Mesenchymal stem cell (in vitro differentiated cells and primary cell): ENCODE results near the gene PPP6C.
A peak's percentile ranks its signal among the peaks of the same experiment; 100 is the strongest.

ENCODE experiments used
- DNase-seq: peaks from one replicate; pipeline ENCODE4 v3.0.0-alpha.2; 2013
- H2AFZ ChIP-seq: one replicate; pipeline ENCODE4 v1.6.1; 2013; ENCODE audit warnings: low read depth, mild to moderate bottlenecking, control low read depth, inconsistent platforms, low read length, moderate library complexity
- H2AK5ac ChIP-seq: 2 replicates; pipeline ENCODE4 v1.6.1; 2013; ENCODE audit warnings: low read length, moderate library complexity, mild to moderate bottlenecking, inconsistent platforms; ENCODE audit not compliant: severe bottlenecking
- H2BK120ac ChIP-seq: one replicate; pipeline ENCODE4 v1.6.1; 2013; ENCODE audit warnings: low read depth, mild to moderate bottlenecking, inconsistent platforms, low read length, moderate library complexity
- H2BK12ac ChIP-seq, 2 experiments: one replicate each; pipeline ENCODE4 v1.6.1; 2013; ENCODE audit warnings: inconsistent platforms in 2 of 2, low read length in 2 of 2, mild to moderate bottlenecking in 2 of 2, moderate library complexity in 2 of 2, control low read depth in 1 of 2
- H2BK15ac ChIP-seq: one replicate; pipeline ENCODE4 v1.6.1; 2013; ENCODE audit warnings: mild to moderate bottlenecking, low read depth, inconsistent platforms; ENCODE audit not compliant: poor library complexity, severe bottlenecking
- H2BK5ac ChIP-seq: 2 replicates; pipeline ENCODE4 v1.6.1; 2013; ENCODE audit warnings: low read depth, mild to moderate bottlenecking, low read length, control low read depth, inconsistent platforms; ENCODE audit not compliant: poor library complexity, severe bottlenecking
- H3K14ac ChIP-seq, 2 experiments: one replicate each; pipeline ENCODE4 v1.6.1; 2013; ENCODE audit warnings: inconsistent platforms in 2 of 2, low read length in 2 of 2, control low read depth in 1 of 2, mild to moderate bottlenecking in 1 of 2, moderate library complexity in 1 of 2
- H3K18ac ChIP-seq, 2 experiments: one replicate each; pipeline ENCODE4 v1.6.1; 2013; ENCODE audit warnings: inconsistent platforms in 2 of 2, low read length in 2 of 2, control low read depth in 1 of 2, low read depth in 1 of 2, mild to moderate bottlenecking in 1 of 2
- H3K23ac ChIP-seq, 2 experiments: one replicate each; pipeline ENCODE4 v1.6.1; 2013; ENCODE audit warnings: inconsistent platforms in 2 of 2, low read length in 2 of 2, mild to moderate bottlenecking in 2 of 2, moderate library complexity in 2 of 2, control low read depth in 1 of 2
- H3K27ac ChIP-seq: 2 replicates; pipeline ENCODE4 v1.5.1; 2013; ENCODE audit warnings: mild to moderate bottlenecking, moderate library complexity, low read length, control low read depth, inconsistent platforms; ENCODE audit not compliant: poor library complexity, severe bottlenecking
- H3K27me3 ChIP-seq, 2 experiments: 2 replicates each; pipeline versions ENCODE4 v1.6.1 to v1.7.0; 2013; ENCODE audit warnings: low read length in 2 of 2, mild to moderate bottlenecking in 2 of 2, moderate library complexity in 2 of 2, control low read depth in 1 of 2, inconsistent platforms in 1 of 2; ENCODE audit not compliant: control insufficient read depth in 1 of 2, insufficient read depth in 1 of 2
- H3K36me3 ChIP-seq, 2 experiments: 2 replicates each; pipeline versions ENCODE4 v1.6.1 to v1.7.0; 2013; ENCODE audit warnings: low read length in 2 of 2, control low read depth in 1 of 2, inconsistent platforms in 1 of 2, low read depth in 1 of 2, mild to moderate bottlenecking in 1 of 2; ENCODE audit not compliant: insufficient read depth in 2 of 2, control insufficient read depth in 1 of 2
- H3K4ac ChIP-seq, 2 experiments: one replicate each; pipeline ENCODE4 v1.6.1; 2013; ENCODE audit warnings: inconsistent platforms in 2 of 2, low read length in 2 of 2, mild to moderate bottlenecking in 2 of 2, moderate library complexity in 2 of 2, control low read depth in 1 of 2, low read depth in 1 of 2
- H3K4me1 ChIP-seq: 2 replicates; pipeline ENCODE4 v1.6.1; 2013; ENCODE audit warnings: low read depth, low read length, control low read depth; ENCODE audit not compliant: control insufficient read depth, insufficient read depth
- H3K4me2 ChIP-seq: 2 replicates; pipeline ENCODE4 v1.6.1; 2013; ENCODE audit warnings: low read length, mild to moderate bottlenecking, inconsistent platforms; ENCODE audit not compliant: poor library complexity, severe bottlenecking
- H3K4me3 ChIP-seq, 2 experiments: 2 replicates each; pipeline versions ENCODE4 v1.5.1 to v1.7.0; 2013; ENCODE audit warnings: low read length in 2 of 2, mild to moderate bottlenecking in 2 of 2, control low read depth in 1 of 2, low read depth in 1 of 2; ENCODE audit not compliant: insufficient read depth in 1 of 2
- H3K79me1 ChIP-seq: replicated peaks from 2 replicates; pipeline ENCODE4 v1.6.1; 2013; ENCODE audit warnings: mild to moderate bottlenecking, control low read depth, low read length, inconsistent platforms; ENCODE audit not compliant: poor library complexity, severe bottlenecking
- H3K9ac ChIP-seq: 2 replicates; pipeline ENCODE4 v1.7.0; 2013; ENCODE audit warnings: mild to moderate bottlenecking, low read length, moderate library complexity
- H3K9me3 ChIP-seq: 2 replicates; pipeline ENCODE4 v1.7.0; 2013; ENCODE audit warnings: mild to moderate bottlenecking, low read length; ENCODE audit not compliant: control insufficient read depth
- H4K8ac ChIP-seq: one replicate; pipeline ENCODE4 v1.6.1; 2013; ENCODE audit warnings: inconsistent platforms, mild to moderate bottlenecking, low read length, moderate library complexity
- H4K91ac ChIP-seq: one replicate; pipeline ENCODE4 v1.6.1; 2013; ENCODE audit warnings: mild to moderate bottlenecking, low read length, inconsistent platforms
- WGBS: methylation state at CpG from one replicate; pipeline ENCODE4 v1.1.7; 2013; ENCODE audit warnings: mixed read lengths; 5-methylcytosine and 5-hydroxymethylcytosine counted together

Gene PPP6C

DNA sequence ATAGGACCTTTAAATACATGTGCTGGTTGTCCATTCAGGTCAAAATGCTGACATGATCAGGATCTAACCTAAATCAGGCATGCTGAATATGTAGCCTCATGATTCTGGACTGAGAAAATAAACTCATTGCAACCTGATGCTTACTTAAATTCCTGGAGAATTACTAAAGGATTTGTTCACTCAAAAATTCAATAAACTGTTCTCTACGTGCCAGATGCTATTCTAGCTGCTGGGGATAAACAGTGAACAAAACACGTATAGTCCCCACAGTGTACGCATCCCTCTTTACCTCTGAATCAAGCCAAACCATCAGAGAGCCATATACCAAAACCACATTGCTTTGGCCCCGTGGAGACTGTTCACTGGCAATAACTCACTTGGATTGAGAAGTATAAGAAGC lies 52.4 kb downstream of the PPP6C start:
- Histone ChIP-seq H3K27ac (no peak overlapping the region), H2AFZ (no peak overlapping the region), H3K27me3 (no peaks in the 10 kb centered on the region), H2BK120ac (no peak overlapping the region), H4K91ac (no peak overlapping the region), H3K9ac (no peak overlapping the region), H3K36me3 (peaks cover 0 to 3% of the 10 kb centered on the region in 2 experiments), H3K4me1 (no peaks in the 10 kb centered on the region), H2AK5ac (no peak overlapping the region), H3K9me3 (no peaks in the 10 kb centered on the region), H3K79me1 (peaks cover 18% of the 10 kb centered on the region), H2BK12ac (no peak overlapping the region), H3K4me2 (no peak overlapping the region), H3K14ac (no peak overlapping the region), H3K4me3 (no peak overlapping the region), H3K23ac (no peak overlapping the region), H2BK15ac (no peak overlapping the region), H3K18ac (no peak overlapping the region), H2BK5ac (no peak overlapping the region), H4K8ac (no peak overlapping the region), H3K4ac (no peak overlapping the region)
- peak; percentile 50 for DNase-seq
- WGBS: 40% methylated on average over 3 of the region's 4 CpGs

DNA sequence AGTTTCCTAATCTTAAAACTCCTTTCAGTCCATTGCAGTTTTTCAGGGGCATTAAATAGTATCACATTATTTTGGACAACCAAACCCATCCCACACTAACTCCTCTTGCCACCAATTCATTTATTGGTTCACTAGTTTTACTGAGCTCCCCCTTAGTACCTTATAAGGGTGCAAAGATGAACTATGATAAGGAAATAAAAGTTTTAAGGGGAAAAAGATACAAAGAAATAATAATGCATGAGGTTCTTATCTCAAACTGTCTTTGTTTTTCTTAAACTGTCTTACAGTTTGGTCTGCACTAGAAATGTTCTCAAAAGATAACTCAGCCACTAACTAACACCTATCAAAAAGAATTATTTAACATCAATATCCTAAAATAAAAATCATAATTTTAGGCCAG lies 54.6 kb downstream of the PPP6C start:
- no peak overlapping the region for H3K23ac ChIP-seq
- H3K79me1 ChIP-seq: peaks cover 19% of the 10 kb centered on the region
- no peak overlapping the region for H2AFZ ChIP-seq
- H3K4me2 ChIP-seq: no peak overlapping the region
- H3K4me1 ChIP-seq: no peaks in the 10 kb centered on the region
- no peak overlapping the region for H2BK12ac ChIP-seq
- no peak overlapping the region for H3K27ac ChIP-seq
- no peak overlapping the region for H3K14ac ChIP-seq
- no peak overlapping the region for H2BK15ac ChIP-seq
- H2BK5ac ChIP-seq: no peak overlapping the region
- H3K4me3 ChIP-seq: no peak overlapping the region
- H3K36me3 ChIP-seq: peaks cover 0 to 2% of the 10 kb centered on the region in 2 experiments
- no peak overlapping the region for H2AK5ac ChIP-seq
- H3K4ac ChIP-seq: no peak overlapping the region
- H4K91ac ChIP-seq: no peak overlapping the region
- H2BK120ac ChIP-seq: no peak overlapping the region
- DNase-seq: no peak
- H3K18ac ChIP-seq: no peak overlapping the region
- H3K27me3 ChIP-seq: no peaks in the 10 kb centered on the region
- no peak overlapping the region for H3K9ac ChIP-seq
- no peak overlapping the region for H4K8ac ChIP-seq
- no peaks in the 10 kb centered on the region for H3K9me3 ChIP-seq

DNA sequence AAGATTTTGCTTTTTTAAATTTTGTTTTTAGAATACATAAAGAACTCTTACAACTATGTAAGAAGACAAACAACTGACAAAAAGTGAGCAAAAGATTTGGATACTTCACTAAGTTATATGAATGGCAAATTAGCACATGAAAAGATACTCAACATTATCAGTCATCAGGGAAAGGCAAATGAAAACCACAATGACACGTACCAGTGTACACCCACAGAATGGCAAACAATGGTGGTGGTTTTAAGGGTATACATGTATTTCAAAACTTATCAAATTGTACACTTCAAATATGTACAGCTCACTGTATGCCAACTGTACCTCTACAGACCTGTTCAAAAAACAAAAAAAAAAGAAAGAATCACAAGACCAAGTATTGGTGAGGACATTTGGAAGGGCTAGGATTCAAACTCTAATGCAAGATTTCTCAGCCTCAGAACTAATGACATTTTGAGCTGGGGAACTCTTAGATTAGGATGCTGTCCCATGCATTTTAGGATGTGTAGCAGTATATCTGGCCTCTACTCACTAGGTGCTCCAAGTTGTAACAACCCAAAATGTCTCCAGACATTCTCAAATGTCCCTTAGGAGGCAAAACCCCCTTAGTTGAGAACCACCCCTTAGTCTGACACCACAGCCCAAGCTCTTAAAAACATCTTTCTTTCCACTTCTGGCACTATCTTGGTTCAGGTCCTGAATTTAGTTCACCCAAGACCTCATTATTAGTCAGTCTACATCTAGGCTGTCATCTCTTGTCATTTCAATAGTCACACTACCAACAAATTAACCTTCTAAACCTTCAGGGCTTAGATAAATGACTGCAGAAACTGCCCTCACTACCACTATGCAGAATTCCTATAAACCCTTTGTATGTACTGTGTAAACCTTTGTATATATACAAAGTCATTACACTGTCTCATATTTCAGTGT lies 55.9 kb downstream of the PPP6C start:
- no peak overlapping the region for H2BK15ac ChIP-seq
- no peaks in the 10 kb centered on the region for H3K9me3 ChIP-seq
- no peak overlapping the region for H3K27ac ChIP-seq
- H3K4me2 ChIP-seq: no peak overlapping the region
- H3K14ac ChIP-seq: no peak overlapping the region
- no peak overlapping the region for H3K9ac ChIP-seq
- no peak overlapping the region for H3K4me3 ChIP-seq
- no peak overlapping the region for H3K4ac ChIP-seq
- H2BK5ac ChIP-seq: no peak overlapping the region
- H3K79me1 ChIP-seq: peaks cover 17% of the 10 kb centered on the region
- H3K23ac ChIP-seq: no peak overlapping the region
- WGBS: no CpG with 5 or more reads among the region's 1 CpG
- H2BK12ac ChIP-seq: no peak overlapping the region
- no peaks in the 10 kb centered on the region for H3K27me3 ChIP-seq
- H2AK5ac ChIP-seq: no peak overlapping the region
- no peak overlapping the region for H4K91ac ChIP-seq
- DNase-seq: peak; percentile 29
- no peak overlapping the region for H2AFZ ChIP-seq
- H3K18ac ChIP-seq: no peak overlapping the region
- no peaks in the 10 kb centered on the region for H3K4me1 ChIP-seq
- no peaks in the 10 kb centered on the region for H3K36me3 ChIP-seq
- no peak overlapping the region for H4K8ac ChIP-seq
- H2BK120ac ChIP-seq: no peak overlapping the region

DNA sequence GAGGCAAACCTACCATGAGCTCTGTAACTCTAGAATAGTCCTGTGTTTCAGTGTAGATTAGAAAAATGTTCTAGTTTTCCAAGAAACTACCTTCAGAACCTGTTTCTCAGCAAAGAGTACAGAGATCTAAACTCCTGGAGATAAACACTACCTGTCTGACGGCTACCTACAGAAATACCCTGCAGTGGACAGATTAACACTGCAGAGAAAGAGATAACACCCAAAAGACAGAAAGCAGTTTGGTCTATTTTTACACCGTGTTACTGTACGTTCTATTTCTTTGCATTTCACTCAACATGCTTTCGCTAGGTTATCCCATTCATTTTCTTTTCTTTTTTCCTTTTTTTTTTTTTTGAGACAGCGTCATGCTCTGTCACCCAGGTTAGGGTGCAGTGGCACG lies 57.8 kb downstream of the PPP6C start:
- no peak overlapping the region for H2AFZ ChIP-seq
- no peak overlapping the region for H4K8ac ChIP-seq
- no peaks in the 10 kb centered on the region for H3K9me3 ChIP-seq
- 91% methylated on average over 6 of the region's 6 CpGs for WGBS
- no peak overlapping the region for H2BK120ac ChIP-seq
- no peak overlapping the region for H2BK15ac ChIP-seq
- no peak overlapping the region for H2BK12ac ChIP-seq
- no peak overlapping the region for H3K4me2 ChIP-seq
- H3K27ac ChIP-seq: no peak overlapping the region
- no peak overlapping the region for H3K18ac ChIP-seq
- no peaks in the 10 kb centered on the region for H3K36me3 ChIP-seq
- no peak overlapping the region for H3K4me3 ChIP-seq
- H3K4me1 ChIP-seq: no peaks in the 10 kb centered on the region
- no peak overlapping the region for H3K23ac ChIP-seq
- no peak overlapping the region for H4K91ac ChIP-seq
- H2BK5ac ChIP-seq: no peak overlapping the region
- peaks cover 17% of the 10 kb centered on the region for H3K79me1 ChIP-seq
- H3K4ac ChIP-seq: no peak overlapping the region
- no peaks in the 10 kb centered on the region for H3K27me3 ChIP-seq
- H3K14ac ChIP-seq: no peak overlapping the region
- DNase-seq: no peak
- H2AK5ac ChIP-seq: no peak overlapping the region
- H3K9ac ChIP-seq: no peak overlapping the region
